SK-N-SH (cell line): ENCODE measurements around the gene HNRNPM. TPM values are rescaled to one million over a fixed set of nuclear protein-coding genes. Genes with fewer than 3 reads are reported as not detected.

Source experiments
- CTCF ChIA-PET: fragments of 300-600, 350-600 bp; formaldehyde crosslinking; extraction: SDS; loops from one replicate; lab custom pipeline; 2021; lab: Yijun Ruan, JAX
- POLR2A ChIA-PET: fragments of 350-600 bp; sonication (Branson Sonifier 250); formaldehyde crosslinking; extraction: SDS; loops from one replicate; lab custom pipeline; 2020; ENCODE audit warnings: antibody characterized with exemption, inconsistent platforms; lab: Yijun Ruan, JAX
- DNase-seq: peaks from one replicate; pipeline ENCODE4 v3.0.0; 2012
- H2AFZ ChIP-seq: fragments of 200-600 bp; sonication (generic); 2 replicates; pipeline ENCODE4 v1.8.1; 2016; ENCODE audit warnings: antibody characterized with exemption, mild to moderate bottlenecking, low read depth
- H3F3A ChIP-seq: fragments of 200-600 bp; sonication (generic); replicated peaks from 2 replicates; pipeline ENCODE3; 2016; ENCODE audit warnings: antibody characterized with exemption, mild to moderate bottlenecking; ENCODE audit not compliant: insufficient read depth
- H3K27ac ChIP-seq, 2 experiments: fragments of 200-500 bp in 1 of 2; fragments of 200-600 bp in 1 of 2; sonication (Bioruptor generic) in 1 of 2; sonication (generic), shearing (Covaris generic) in 1 of 2; 2 replicates each; pipeline versions ENCODE4 v1.5.1 to v1.6.1; 2014 to 2016; ENCODE audit warnings: low read depth in 2 of 2, inconsistent platforms in 1 of 2, low read length in 1 of 2, mild to moderate bottlenecking in 1 of 2, mixed read lengths in 1 of 2
- H3K27me3 ChIP-seq: fragments of 200-600 bp; sonication (generic), shearing (Covaris generic); 2 replicates; pipeline ENCODE4 v1.6.1; 2016; ENCODE audit warnings: mixed run types; ENCODE audit not compliant: insufficient read depth
- H3K36me3 ChIP-seq, 2 experiments: fragments of 200-500 bp in 1 of 2; fragments of 200-600 bp in 1 of 2; sonication (Bioruptor generic) in 1 of 2; sonication (generic) in 1 of 2; replicated peaks in 1 of 2; 2 replicates each; pipeline versions ENCODE3 to v1.5.1; 2014 to 2016; ENCODE audit warnings: low read length in 1 of 2, mild to moderate bottlenecking in 1 of 2; ENCODE audit not compliant: insufficient read depth in 2 of 2, control insufficient read depth in 1 of 2
- H3K4me1 ChIP-seq, 2 experiments: fragments of 200-500 bp in 1 of 2; fragments of 200-600 bp in 1 of 2; sonication (Bioruptor generic) in 1 of 2; sonication (generic), shearing (Covaris generic) in 1 of 2; 2 replicates each; pipeline versions ENCODE4 v1.5.1 to v1.6.1; 2014 to 2016; ENCODE audit warnings: low read depth in 1 of 2, low read length in 1 of 2, mixed run types in 1 of 2; ENCODE audit not compliant: insufficient read depth in 2 of 2, control insufficient read depth in 1 of 2
- H3K4me2 ChIP-seq: fragments of 200-600 bp; sonication (generic), shearing (Covaris generic); 2 replicates; pipeline ENCODE4 v1.6.1; 2017; ENCODE audit warnings: mixed run types
- H3K4me3 ChIP-seq, 2 experiments: fragments of 200-500 bp in 1 of 2; fragments of 200-600 bp in 1 of 2; sonication (Bioruptor generic) in 1 of 2; sonication (generic), shearing (Covaris generic) in 1 of 2; 2 replicates each; pipeline versions ENCODE4 v1.5.1 to v1.8.1; 2014 to 2016; ENCODE audit warnings: low read depth in 2 of 2, inconsistent platforms in 1 of 2, low read length in 1 of 2, mild to moderate bottlenecking in 1 of 2, mixed read lengths in 1 of 2, moderate library complexity in 1 of 2
- H3K79me2 ChIP-seq: fragments of 200-600 bp; sonication (generic); 2 replicates; pipeline ENCODE4 v1.8.1; 2017; ENCODE audit warnings: mild to moderate bottlenecking; ENCODE audit not compliant: insufficient read depth
- H3K9ac ChIP-seq: fragments of 200-600 bp; sonication (generic); 2 replicates; pipeline ENCODE4 v1.6.1; 2017; ENCODE audit warnings: mixed run types
- H3K9me2 ChIP-seq: fragments of 200-600 bp; sonication (generic); 2 replicates; pipeline ENCODE4 v1.6.1; 2017; ENCODE audit warnings: mixed run types
- H3K9me3 ChIP-seq: fragments of 200-600 bp; sonication (generic); 2 replicates; pipeline ENCODE4 v1.6.1; 2017; ENCODE audit warnings: mixed run types, mild to moderate bottlenecking, moderate library complexity
- H4K20me1 ChIP-seq: fragments of 200-600 bp; sonication (generic); 2 replicates; pipeline ENCODE4 v1.6.1; 2017; ENCODE audit warnings: mild to moderate bottlenecking, mixed run types; ENCODE audit not compliant: insufficient read depth
- CHD2 ChIP-seq: fragments of 150-350 bp; IDR thresholded peaks from 2 replicates; pipeline ENCODE4 v1.6.1; 2018; ENCODE audit warnings: low read length; ENCODE audit not compliant: partially characterized antibody
- CTCF ChIP-seq: fragments of 200-600 bp; sonication (generic); IDR thresholded peaks from 2 replicates; pipeline ENCODE4 v1.6.1; 2017; ENCODE audit warnings: antibody characterized with exemption, mild to moderate bottlenecking, moderate library complexity
- FOSL2 ChIP-seq: IDR thresholded peaks from 2 replicates; pipeline ENCODE4 v1.4.0; 2012; ENCODE audit warnings: low read depth, mild to moderate bottlenecking, moderate library complexity, borderline replicate concordance
- GABPA ChIP-seq: IDR thresholded peaks from 2 replicates; pipeline ENCODE4 v1.4.0; 2012; ENCODE audit warnings: low read depth, mild to moderate bottlenecking
- NFIC ChIP-seq: IDR thresholded peaks from 2 replicates; pipeline ENCODE4 v1.4.0; 2012; ENCODE audit warnings: borderline replicate concordance
- NRF1 ChIP-seq: IDR thresholded peaks from 2 replicates; pipeline ENCODE4 v1.6.1; 2012; ENCODE audit warnings: low read depth, mild to moderate bottlenecking, low read length
- SMC3 ChIP-seq: IDR thresholded peaks from 2 replicates; pipeline ENCODE4 v1.6.1; 2012; ENCODE audit warnings: low read depth, low read length, improper control_type of control experiment
- TAF1 ChIP-seq: IDR thresholded peaks from 2 replicates; pipeline ENCODE4 v1.6.1; 2012; ENCODE audit warnings: low read depth, mild to moderate bottlenecking, low read length, moderate library complexity, borderline replicate concordance
- YY1 ChIP-seq: IDR thresholded peaks from 2 replicates; pipeline ENCODE4 v1.4.0; 2012; ENCODE audit warnings: low read depth, mild to moderate bottlenecking
- WGBS: methylation state at CpG from one replicate; pipeline ENCODE4 v1.1.6; 2017; ENCODE audit warnings: low lambda C conversion rate; 5-methylcytosine and 5-hydroxymethylcytosine counted together
- polyA plus RNA-seq, 3 experiments: library from polyadenylated mRNA; depleted of rRNA; stranded (reverse); fragments of >200 nt; gene quantifications; 2 replicates each; pipeline ENCODE4 v1.2.3, GENCODE V29; 2012
- TF ChIP-seq, protein P1 (sequence below): IDR thresholded peaks from 2 replicates; pipeline ENCODE4 v1.6.1; 2012; ENCODE audit warnings: mild to moderate bottlenecking, low read depth, low read length, moderate library complexity

Gene HNRNPM
- polyA plus RNA-seq, 1 of the 3 experiments (the other 2 are of a cell fraction) = 205 TPM

DNA sequence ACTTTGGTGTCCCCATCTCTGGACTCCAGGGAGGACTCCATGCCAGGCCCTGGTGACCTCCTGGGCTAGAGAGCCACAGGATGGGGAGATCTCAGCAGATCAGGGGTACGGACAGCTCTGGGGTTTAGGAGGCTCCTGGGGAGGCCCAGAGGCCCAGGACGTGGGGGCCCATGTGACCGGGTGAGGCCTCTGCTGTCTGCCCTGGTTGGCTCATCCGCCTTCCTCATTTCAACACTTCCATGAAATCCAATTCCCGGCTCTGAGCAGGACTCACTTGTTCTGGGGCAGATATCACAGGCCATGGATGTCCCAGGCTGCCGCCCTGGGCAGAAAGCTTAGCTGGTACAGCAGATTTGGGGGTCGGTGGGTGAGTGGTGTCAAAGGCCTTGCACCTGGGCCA lies 58.7 kb downstream of the HNRNPM start:
- POLR2A ChIA-PET = no interaction called here

More for the DNA sequence above, 58.7 kb downstream of the HNRNPM start:
- H3K9me2 ChIP-seq = no peaks in the 10 kb centered on the region
- WGBS = 80% methylated on average over 3 of the region's 7 CpGs
- TF ChIP-seq YY1 (no peak), FOSL2 (no peak), GABPA (no peak), SMC3 (no peak), CTCF (no peak), TAF1 (no peak), NRF1 (no peak), CHD2 (no peak), NFIC (no peak)
- TF ChIP-seq, protein P1, sequence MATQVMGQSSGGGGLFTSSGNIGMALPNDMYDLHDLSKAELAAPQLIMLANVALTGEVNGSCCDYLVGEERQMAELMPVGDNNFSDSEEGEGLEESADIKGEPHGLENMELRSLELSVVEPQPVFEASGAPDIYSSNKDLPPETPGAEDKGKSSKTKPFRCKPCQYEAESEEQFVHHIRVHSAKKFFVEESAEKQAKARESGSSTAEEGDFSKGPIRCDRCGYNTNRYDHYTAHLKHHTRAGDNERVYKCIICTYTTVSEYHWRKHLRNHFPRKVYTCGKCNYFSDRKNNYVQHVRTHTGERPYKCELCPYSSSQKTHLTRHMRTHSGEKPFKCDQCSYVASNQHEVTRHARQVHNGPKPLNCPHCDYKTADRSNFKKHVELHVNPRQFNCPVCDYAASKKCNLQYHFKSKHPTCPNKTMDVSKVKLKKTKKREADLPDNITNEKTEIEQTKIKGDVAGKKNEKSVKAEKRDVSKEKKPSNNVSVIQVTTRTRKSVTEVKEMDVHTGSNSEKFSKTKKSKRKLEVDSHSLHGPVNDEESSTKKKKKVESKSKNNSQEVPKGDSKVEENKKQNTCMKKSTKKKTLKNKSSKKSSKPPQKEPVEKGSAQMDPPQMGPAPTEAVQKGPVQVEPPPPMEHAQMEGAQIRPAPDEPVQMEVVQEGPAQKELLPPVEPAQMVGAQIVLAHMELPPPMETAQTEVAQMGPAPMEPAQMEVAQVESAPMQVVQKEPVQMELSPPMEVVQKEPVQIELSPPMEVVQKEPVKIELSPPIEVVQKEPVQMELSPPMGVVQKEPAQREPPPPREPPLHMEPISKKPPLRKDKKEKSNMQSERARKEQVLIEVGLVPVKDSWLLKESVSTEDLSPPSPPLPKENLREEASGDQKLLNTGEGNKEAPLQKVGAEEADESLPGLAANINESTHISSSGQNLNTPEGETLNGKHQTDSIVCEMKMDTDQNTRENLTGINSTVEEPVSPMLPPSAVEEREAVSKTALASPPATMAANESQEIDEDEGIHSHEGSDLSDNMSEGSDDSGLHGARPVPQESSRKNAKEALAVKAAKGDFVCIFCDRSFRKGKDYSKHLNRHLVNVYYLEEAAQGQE = no peak
- TF ChIP-seq, all 33 proteins: peak for 0
- Histone ChIP-seq H4K20me1 (no peaks in the 10 kb centered on the region), H3K4me2 (no peak overlapping the region), H3K4me1 (peaks cover 0 to 5% of the 10 kb centered on the region in 2 experiments; a peak in 1 of 4 replicates), H3K27me3 (no peaks in the 10 kb centered on the region), H3F3A (no peaks in the 10 kb centered on the region), H3K36me3 (no peaks in the 10 kb centered on the region), H3K27ac (no peak overlapping the region), H2AFZ (no peak overlapping the region), H3K79me2 (no peaks in the 10 kb centered on the region), H3K4me3 (no peak overlapping the region), H3K9me3 (no peaks in the 10 kb centered on the region), H3K9ac (no peak overlapping the region)
- CTCF ChIA-PET = interaction anchor here (0.7 to 4.4 kb wide), 2 partner anchors 51 to 149 kb away, joined by 3 to 51 read pairs; no protein-coding TSS in a partner anchor
- DNase-seq = no peak
